Kidney capillary endothelial cell (primary cell): ENCODE measurements around the gene C2orf81.
"Not testable (repeated sequence)": the region's sequence is repeated elsewhere in the genome, so short reads cannot be mapped to it uniquely, and the experiment has no call there.

Source experiments
- DNase-seq: peaks from one replicate; pipeline ENCODE4 v3.0.0-alpha.2; 2018; ENCODE audit warnings: low spot score

C2orf81 gene

DNA sequence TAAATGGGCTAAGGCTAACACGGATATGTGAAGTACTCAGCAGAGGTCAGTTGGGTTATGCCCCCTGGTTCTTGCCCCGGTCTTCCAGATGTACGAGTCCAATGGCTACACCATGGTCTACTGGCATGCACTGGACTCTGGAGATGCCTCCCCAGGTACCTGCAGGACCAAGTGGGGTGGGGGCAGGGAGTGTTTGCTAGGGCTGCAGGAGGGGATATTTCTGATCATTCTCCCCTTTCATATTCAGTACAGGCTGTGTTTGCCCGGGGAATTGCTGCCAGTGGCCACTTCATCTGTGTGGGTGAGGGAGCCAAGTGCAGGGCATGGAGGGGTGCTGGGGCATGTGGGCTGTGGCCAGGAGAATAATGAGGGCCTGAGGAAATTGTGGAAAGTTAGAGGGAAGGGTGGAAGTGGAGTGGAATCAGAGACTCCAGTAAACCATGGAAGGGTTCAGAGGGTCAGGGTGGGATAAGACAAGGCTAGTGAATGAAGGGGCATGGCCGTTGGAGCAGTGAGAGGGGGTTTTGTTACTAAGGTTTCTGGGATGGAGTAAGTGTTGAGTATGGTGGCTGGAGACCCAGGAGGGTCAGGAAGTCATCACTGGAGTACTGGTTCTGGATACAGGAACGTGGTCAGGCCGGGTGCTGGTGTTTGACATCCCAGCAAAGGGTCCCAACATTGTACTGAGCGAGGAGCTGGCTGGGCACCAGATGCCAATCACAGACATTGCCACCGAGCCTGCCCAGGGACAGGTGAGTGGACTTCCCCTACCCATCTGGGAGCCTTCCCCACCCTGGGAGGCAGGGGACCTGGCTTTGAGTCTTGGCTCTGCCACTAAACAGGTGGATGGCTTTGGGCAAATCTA is 2.0 kb upstream of the C2orf81 start:
- DNase-seq, result no peak

DNA sequence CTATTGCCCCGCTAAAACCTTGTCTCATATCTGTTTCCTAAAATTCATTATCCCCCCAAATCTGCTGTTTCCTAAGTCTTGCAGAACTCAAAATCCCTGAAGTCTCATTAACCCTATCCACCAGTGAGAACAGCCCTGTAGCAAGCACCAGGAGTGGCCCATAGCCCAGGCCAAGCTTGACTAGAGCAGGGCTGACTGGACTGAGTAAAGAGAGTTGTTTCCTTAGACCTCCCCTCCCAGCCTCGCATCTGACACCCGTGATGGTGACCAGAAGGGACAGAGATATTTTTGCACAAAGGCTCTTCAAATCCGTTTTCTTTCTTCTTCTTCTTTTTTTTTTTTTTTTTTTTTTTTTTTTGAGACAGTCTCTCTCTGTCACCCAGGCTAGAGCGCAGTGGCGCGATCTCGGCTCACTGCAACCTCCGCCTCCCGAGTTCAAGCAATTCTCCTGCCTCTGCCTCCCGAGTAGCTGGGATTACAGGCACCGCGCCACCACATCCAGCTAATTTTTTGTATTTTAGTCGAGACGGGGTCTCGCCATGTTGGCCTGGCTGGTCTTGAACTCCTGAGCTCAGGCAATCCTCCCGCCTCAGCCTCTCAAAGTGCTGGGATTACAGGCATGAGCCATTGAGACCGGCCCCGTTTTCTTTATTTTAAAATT is 846 bp downstream of the C2orf81 start:
- not testable (repeated sequence) for DNase-seq

DNA sequence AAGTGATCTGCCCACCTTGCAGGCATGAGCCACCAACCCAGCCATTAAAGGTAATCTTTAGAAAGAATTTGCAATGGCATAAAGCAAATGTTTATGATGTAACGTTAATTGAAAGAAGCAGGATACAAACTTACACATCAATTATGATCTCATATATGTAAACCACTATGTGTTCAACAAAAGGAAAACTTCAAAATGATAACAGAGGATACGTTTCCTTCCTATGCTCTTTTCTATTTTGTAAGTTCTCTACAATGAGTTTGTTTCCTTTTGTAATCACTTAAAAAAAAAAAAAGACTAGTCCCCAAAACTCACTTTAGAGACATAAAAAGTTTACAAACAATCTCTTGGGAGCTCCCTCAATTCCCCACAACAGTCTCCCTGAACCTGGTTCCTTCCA is 1.4 kb downstream of the C2orf81 start:
- no peak for DNase-seq

- DNase-seq, result no peak
These were observed 2.1 kb downstream of the C2orf81 start for GRCh38 chr2:74419345-74419744.

- no peak for DNase-seq
These were observed 3.1 kb downstream of the C2orf81 start for GRCh38 chr2:74418312-74418711.

- no peak for DNase-seq
These were observed 3.7 kb downstream of the C2orf81 start for GRCh38 chr2:74417763-74418162.

GRCh38 chr2:74417197-74417596 is 4.2 kb downstream of the C2orf81 start:
- DNase-seq, result no peak

DNA sequence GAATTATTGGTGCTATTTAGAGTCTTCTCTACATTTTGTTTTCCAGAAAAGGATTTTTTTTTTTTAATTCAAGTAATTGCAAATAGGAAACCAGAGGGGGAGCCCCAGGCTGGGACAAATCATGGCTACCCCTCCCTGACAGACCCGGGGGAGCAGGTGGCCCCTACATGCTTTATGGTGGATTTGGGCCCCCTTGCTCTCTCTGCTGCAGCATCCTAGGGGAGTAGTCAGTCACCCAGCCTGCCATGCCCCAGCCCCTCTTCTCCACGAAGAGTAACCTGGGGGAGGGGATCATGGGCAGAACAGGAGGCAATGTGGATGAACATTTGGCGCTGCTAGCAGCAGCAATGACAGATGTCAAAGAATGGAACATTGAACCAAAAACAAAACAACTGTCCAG is 4.6 kb downstream of the C2orf81 start:
- DNase-seq, result no peak

DNA sequence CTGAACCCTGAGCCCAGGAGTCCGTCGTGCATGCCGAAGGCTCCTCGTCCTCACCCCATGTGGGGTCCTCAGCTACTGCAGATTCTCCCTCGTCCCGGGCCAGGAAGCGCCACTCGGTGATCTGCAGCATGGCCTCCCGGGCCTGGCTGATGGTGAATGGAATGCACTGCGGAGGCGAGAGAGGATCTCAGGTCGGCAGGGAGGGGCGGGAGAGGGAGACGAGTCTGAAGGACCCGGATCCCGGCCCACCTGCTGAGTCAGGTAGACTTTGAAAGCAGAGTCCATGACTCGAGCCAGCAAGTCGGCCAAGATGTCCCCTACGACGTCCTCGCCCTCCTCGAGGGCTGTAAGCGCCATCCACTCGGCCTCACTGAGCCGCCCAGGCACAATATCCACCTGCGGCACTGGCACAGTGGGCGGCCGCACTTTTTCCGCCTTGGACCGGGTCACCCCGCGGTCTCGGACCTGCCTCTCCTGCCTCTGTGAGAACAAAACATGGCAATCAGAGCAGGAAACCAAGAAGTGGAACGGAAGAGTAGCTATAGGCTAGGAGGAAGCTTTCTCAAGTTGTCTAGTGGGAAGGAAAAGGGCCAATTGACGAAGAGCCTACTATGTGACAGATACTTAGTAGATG is 5.5 kb downstream of the C2orf81 start:
- DNase-seq, result no peak

- DNase-seq, result peak; percentile 44
These were observed 6.3 kb downstream of the C2orf81 start for GRCh38 chr2:74414881-74415761.

GRCh38 chr2:74414441-74414840 is 7.0 kb downstream of the C2orf81 start:
- DNase-seq, result no peak

DNA sequence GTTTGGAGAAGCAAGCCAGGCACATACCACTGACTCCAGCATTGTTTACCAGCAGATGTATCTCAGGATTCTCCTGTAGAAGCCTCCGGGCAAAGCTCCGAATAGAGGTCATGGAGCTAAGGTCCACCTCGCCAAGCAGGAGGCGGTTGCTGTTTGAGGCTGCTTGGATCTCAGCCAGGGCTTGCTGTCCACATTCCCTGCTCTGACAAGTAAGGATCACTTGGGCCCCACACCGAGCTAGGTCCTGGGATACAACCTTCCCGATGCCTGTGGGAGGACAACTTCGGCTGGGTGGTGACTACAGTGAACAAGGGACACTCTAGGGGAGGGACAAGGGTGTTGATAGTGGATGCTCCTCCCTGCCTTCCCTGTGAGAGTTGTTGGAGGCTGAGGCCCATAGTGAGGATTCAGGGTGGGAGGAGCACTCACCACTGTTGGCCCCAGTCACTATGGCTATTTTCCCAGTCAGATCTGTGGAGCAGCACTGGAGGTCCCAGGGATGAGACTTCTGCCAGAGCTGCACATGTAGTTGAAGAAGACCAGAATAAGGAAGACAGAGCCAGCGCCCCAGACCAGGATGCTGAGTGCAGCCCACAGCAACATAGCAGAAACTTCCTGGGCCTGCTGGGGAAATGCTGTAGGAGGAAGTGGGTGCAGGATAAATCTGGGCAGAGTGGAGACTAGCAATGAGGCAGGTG is 8.3 kb downstream of the C2orf81 start:
- no peak for DNase-seq

DNA sequence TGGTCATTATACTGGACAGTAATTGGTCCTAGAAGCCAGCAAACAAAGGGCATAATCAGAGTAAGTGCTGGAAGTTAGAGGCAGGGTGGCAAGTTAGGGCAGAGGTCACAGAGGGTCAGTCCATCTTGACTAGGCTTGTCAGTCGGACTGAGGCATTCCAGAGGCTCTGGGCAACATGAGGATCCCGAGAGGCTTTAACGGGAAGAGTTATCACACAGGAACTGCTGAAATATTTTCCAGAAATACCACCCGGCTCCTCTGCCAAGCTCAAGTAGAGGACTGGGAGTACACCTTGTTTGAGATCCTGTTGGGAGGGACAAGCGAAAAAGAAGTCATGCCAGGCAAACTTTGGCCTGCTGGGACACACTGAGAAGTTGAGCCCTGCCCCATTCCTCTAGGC is 13.7 kb downstream of the C2orf81 start:
- DNase-seq, result no peak

DNA sequence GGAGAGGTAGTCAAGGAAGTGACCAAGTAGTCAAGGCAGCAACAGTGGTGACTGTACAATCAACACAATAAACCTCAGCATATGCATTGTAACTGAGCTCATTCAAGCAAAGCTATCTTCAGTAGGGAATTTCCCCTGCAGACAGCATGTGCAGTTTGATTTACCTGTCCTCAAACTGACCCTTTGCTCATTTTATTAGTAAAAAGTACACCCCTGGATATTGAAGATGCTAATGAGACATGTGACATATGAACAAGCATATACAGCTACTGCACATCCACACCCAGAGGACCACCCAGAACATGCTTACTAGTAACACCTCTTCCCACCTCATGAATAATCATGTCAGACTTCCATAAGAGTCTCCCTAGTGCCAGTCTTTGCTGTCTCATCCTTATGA is 15.4 kb downstream of the C2orf81 start:
- DNase-seq, result no peak

DNA sequence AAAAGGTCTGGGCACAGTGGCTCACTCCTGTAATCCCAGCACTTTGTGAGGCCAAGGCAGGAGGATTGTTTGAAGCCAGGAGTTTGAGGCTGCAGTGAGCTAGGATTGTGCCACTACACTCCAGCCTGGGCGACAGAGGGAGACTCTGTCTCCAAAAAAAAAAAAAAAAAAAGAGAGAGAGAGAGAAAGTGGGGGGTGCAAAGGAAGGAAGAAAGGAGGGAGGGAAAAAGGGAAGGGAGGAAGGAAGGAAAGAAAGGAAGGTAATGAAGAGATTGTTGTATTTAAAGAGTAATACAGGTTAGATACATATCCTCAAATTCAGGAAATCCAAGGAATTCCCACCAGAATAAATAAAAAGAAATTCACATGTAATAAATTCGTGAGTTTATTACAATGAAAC is 19.5 kb downstream of the C2orf81 start:
- DNase-seq, result no peak

- no peak for DNase-seq
These were observed 21.6 kb downstream of the C2orf81 start for GRCh38 chr2:74399785-74400184.

- no peak for DNase-seq
These were observed 25.3 kb downstream of the C2orf81 start for GRCh38 chr2:74396149-74396548.

GRCh38 chr2:74393525-74393924 is 27.9 kb downstream of the C2orf81 start:
- no peak for DNase-seq

GRCh38 chr2:74392449-74392743 is 29.0 kb downstream of the C2orf81 start:
- no peak for DNase-seq

- peak; percentile 84 for DNase-seq
These were observed 29.6 kb downstream of the C2orf81 start for GRCh38 chr2:74391580-74392448.

DNA sequence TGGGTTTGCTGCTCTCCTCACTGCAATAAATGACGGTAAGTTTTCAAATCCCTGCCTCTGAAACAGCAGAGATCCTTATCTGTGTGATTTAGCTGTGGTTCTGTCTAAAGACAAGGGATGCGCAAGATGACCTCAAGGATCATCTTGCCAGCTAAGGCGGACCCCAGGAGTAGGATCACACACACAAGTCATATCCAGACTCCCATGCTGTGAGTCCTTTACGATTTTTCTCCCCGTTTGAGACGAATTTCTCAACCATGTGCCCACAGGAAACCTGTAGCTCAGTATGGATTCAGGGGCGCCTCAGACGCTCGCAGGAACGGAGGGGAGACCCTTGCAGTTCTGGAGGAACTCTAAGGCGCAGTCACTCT is 30.2 kb downstream of the C2orf81 start:
- peak; percentile 30 for DNase-seq
